Keratinocyte (primary cell): Measurements from ENCODE around the gene SOST. TPM values are rescaled to one million over a fixed set of nuclear protein-coding genes. Genes with fewer than 3 reads are reported as not detected.

Source experiments
- DNase-seq: peaks from one replicate; pipeline ENCODE4 v3.0.0-alpha.2; 2011; ENCODE audit warnings: low read depth, missing footprints, low spot score
- FAIRE-seq: peaks from 2 replicates; lab custom pipeline; 2011; peaks lifted over from hg19 to GRCh38; lab: Jason Lieb, UNC
- H2AFZ ChIP-seq: 2 replicates; pipeline ENCODE4 v1.6.0; 2012; ENCODE audit warnings: low read length, control low read depth, inconsistent platforms; ENCODE audit not compliant: control insufficient read depth
- H3K27ac ChIP-seq: 2 replicates; pipeline ENCODE4 v1.5.1; 2011; ENCODE audit warnings: low read length; ENCODE audit not compliant: control insufficient read depth, insufficient read depth
- H3K27me3 ChIP-seq: 3 replicates; pipeline ENCODE4 v1.6.0; 2011; ENCODE audit warnings: low read length; ENCODE audit not compliant: control insufficient read depth, insufficient read depth; ENCODE audit errors: extremely low read depth
- H3K36me3 ChIP-seq, 2 experiments: 2 replicates in 1 of 2; 3 replicates in 1 of 2; pipeline ENCODE4 v1.5.1; 2011; ENCODE audit warnings: low read length in 2 of 2, mild to moderate bottlenecking in 1 of 2; ENCODE audit not compliant: control insufficient read depth in 2 of 2, insufficient read depth in 2 of 2; ENCODE audit errors: extremely low read depth in 1 of 2
- H3K4me1 ChIP-seq: 3 replicates; pipeline ENCODE4 v1.5.1; 2011; ENCODE audit warnings: low read length; ENCODE audit not compliant: control insufficient read depth, insufficient read depth; ENCODE audit errors: extremely low read depth
- H3K4me2 ChIP-seq: 3 replicates; pipeline ENCODE4 v1.6.0; 2011; ENCODE audit warnings: low read depth, low read length; ENCODE audit not compliant: control insufficient read depth, insufficient read depth; ENCODE audit errors: extremely low read depth
- H3K4me3 ChIP-seq, 3 experiments: fragments of 200-600 bp in 1 of 3; sonication (generic) in 1 of 3; 2 replicates in 2 of 3; 3 replicates in 1 of 3; pipeline ENCODE4 v1.5.1; 2011 to 2016; ENCODE audit warnings: low read length in 3 of 3, mild to moderate bottlenecking in 3 of 3, control low read depth in 2 of 3, inconsistent platforms in 1 of 3, low read depth in 1 of 3, mixed read lengths in 1 of 3, mixed run types in 1 of 3, moderate library complexity in 1 of 3; ENCODE audit not compliant: control insufficient read depth in 2 of 3, insufficient read depth in 2 of 3; ENCODE audit errors: extremely low read depth in 1 of 3
- H3K79me2 ChIP-seq: 2 replicates; pipeline ENCODE4 v1.6.0; 2012; ENCODE audit warnings: low read length; ENCODE audit not compliant: control insufficient read depth, insufficient read depth
- H3K9ac ChIP-seq: 3 replicates; pipeline ENCODE4 v1.6.0; 2011; ENCODE audit warnings: low read length; ENCODE audit not compliant: control insufficient read depth, insufficient read depth; ENCODE audit errors: extremely low read depth
- H3K9me1 ChIP-seq: 3 replicates; pipeline ENCODE4 v1.6.0; 2011; ENCODE audit warnings: low read length; ENCODE audit not compliant: control insufficient read depth, insufficient read depth; ENCODE audit errors: extremely low read depth
- H3K9me3 ChIP-seq: 2 replicates; pipeline ENCODE4 v1.5.1; 2012; ENCODE audit warnings: low read depth, low read length; ENCODE audit not compliant: control insufficient read depth
- H4K20me1 ChIP-seq: 3 replicates; pipeline ENCODE4 v1.6.0; 2011; ENCODE audit warnings: low read length; ENCODE audit not compliant: control insufficient read depth, insufficient read depth; ENCODE audit errors: extremely low read depth
- EZH2 ChIP-seq: IDR thresholded peaks from one replicate; pipeline ENCODE4 v1.6.1; 2012; ENCODE audit warnings: inconsistent platforms, mild to moderate bottlenecking, low read length, moderate library complexity
- dilution Hi-C: fragments of 300-500 bp; cut with MboI; formaldehyde crosslinking; loops from one replicate; pipeline ENCODE4 v1.7.0; 2020; ENCODE audit warnings: low sequenced_read_pairs; ENCODE audit not compliant: extremely low pct_ligation_motif_present
- polyA plus RNA-seq, 5 experiments: library from polyadenylated mRNA; depleted of rRNA in 3 of 5; stranded (reverse) in 3 of 5; stranded (forward) in 1 of 5; unstranded in 1 of 5; fragments of >200 nt; gene quantifications; 1 replicate in 1 of 5; 2 replicates in 3 of 5; 3 replicates in 1 of 5; pipeline versions ENCODE4 v1.2.1 to v1.2.3, GENCODE V29; 2011 to 2012; ENCODE audit warnings: missing spikeins in 2 of 5, low read depth in 1 of 5, low replicate concordance in 1 of 5
- TF ChIP-seq, protein P1 (sequence below), 3 experiments: IDR thresholded peaks in 1 of 3; conservative IDR thresholded peaks in 1 of 3; optimal IDR thresholded peaks in 1 of 3; 2 replicates in 2 of 3; 3 replicates in 1 of 3; pipeline versions ENCODE3 to v1.5.1; 2011; ENCODE audit warnings: low read length in 3 of 3, mild to moderate bottlenecking in 3 of 3, moderate library complexity in 2 of 3, control low read depth in 1 of 3, inconsistent platforms in 1 of 3; ENCODE audit not compliant: insufficient read depth in 2 of 3; ENCODE audit errors: extremely low read depth in 1 of 3

Gene SOST
- polyA plus RNA-seq, 1 donor (not counting 4 experiments of a cell fraction or from before 2014, with no cell fraction given), result 0.04 TPM

DNA sequence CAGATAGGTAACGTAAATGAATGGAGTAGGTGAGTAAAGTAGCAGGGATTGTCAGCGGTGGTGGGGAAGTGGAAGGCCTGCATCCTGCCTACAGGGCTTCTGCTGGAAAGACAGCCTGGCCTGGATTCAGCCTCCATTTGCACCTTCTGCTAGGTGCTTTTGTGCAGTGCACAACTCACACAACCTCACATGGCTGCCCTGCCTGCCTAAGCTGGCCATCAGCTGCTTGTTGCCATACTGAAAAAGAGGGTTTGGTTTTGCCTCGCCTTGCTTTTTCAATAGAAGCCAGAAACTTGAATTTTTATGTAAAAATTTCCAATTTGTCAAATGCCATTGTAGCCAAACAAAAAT lies 36.3 kb downstream of the SOST start:
- Histone ChIP-seq H4K20me1 (no peaks in the 10 kb centered on the region), H3K4me2 (no peak overlapping the region), H3K27me3 (no peaks in the 10 kb centered on the region), H3K9me3 (no peaks in the 10 kb centered on the region), H3K27ac (no peak overlapping the region), H3K4me1 (peaks cover 16% of the 10 kb centered on the region), H3K9me1 (no peaks in the 10 kb centered on the region), H3K79me2 (no peaks in the 10 kb centered on the region), H3K4me3 (no peak overlapping the region), H2AFZ (no peak overlapping the region), H3K9ac (no peak overlapping the region), H3K36me3 (no peaks in the 10 kb centered on the region)
- FAIRE-seq, result no peak
- DNase-seq, result no peak
- dilution Hi-C loops, result no loop called here
- TF ChIP-seq EZH2, result no peak
- TF ChIP-seq, protein P1, sequence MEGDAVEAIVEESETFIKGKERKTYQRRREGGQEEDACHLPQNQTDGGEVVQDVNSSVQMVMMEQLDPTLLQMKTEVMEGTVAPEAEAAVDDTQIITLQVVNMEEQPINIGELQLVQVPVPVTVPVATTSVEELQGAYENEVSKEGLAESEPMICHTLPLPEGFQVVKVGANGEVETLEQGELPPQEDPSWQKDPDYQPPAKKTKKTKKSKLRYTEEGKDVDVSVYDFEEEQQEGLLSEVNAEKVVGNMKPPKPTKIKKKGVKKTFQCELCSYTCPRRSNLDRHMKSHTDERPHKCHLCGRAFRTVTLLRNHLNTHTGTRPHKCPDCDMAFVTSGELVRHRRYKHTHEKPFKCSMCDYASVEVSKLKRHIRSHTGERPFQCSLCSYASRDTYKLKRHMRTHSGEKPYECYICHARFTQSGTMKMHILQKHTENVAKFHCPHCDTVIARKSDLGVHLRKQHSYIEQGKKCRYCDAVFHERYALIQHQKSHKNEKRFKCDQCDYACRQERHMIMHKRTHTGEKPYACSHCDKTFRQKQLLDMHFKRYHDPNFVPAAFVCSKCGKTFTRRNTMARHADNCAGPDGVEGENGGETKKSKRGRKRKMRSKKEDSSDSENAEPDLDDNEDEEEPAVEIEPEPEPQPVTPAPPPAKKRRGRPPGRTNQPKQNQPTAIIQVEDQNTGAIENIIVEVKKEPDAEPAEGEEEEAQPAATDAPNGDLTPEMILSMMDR (optimal IDR thresholded peaks at IDR 0.05 in 1 of 3, IDR thresholded peaks at IDR 0.05 in 1 of 3, conservative IDR thresholded peaks at IDR 0.05 in 1 of 3; ENCODE audit: extremely low read depth in 1 of 3, insufficient read depth in 2 of 3, low read length in 3 of 3), result no peak

DNA sequence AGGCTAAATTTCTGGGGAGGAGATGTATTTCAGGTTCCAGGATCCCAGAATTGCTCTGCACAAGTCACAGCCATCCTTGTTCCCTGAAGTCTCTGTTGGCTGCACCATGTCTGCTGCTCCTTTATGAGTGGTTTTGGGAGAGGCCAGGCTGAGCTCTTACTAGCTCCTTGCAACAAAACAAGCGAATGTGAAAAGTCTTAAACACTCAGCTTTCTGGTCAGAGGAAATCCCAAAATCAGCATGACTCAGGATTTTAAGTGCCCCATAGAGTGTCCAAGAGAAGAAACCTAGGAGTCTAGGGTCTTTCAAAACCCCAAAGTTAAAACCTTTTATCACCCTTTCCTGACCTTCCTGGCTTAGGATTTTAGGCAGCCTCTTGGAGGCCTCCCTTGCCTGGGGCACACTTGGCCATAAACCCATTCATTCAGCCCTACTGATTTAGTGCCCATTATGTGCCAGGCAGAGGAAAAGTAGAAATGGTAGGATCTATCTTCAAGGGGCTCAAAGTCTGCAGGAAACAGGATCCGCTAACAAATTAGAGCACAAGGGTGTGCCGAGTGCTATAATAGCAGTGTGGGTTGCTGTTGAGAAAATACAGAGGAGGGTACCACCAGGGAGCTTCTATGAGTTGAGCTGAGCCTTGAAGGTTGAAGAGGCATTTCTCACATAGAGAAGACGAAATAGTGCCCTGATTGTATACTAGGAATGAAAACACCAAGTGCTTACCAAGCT lies 36.9 kb downstream of the SOST start:
- Histone ChIP-seq H3K4me2 (no peak overlapping the region), H3K79me2 (no peaks in the 10 kb centered on the region), H3K27me3 (no peaks in the 10 kb centered on the region), H3K9me3 (no peaks in the 10 kb centered on the region), H3K36me3 (no peaks in the 10 kb centered on the region), H4K20me1 (no peaks in the 10 kb centered on the region), H3K27ac (no peak overlapping the region), H3K4me3 (no peak overlapping the region), H2AFZ (no peak overlapping the region), H3K4me1 (peaks cover 16% of the 10 kb centered on the region), H3K9me1 (no peaks in the 10 kb centered on the region), H3K9ac (no peak overlapping the region)
- DNase-seq (no peak), FAIRE-seq (no peak)
- TF ChIP-seq EZH2, result no peak
- TF ChIP-seq, protein P1 (optimal IDR thresholded peaks at IDR 0.05 in 1 of 3, IDR thresholded peaks at IDR 0.05 in 1 of 3, conservative IDR thresholded peaks at IDR 0.05 in 1 of 3; ENCODE audit: extremely low read depth in 1 of 3, insufficient read depth in 2 of 3, low read length in 3 of 3), result no peak
- dilution Hi-C loops, result no loop called here
